IMR-90 (cell line): Measurements from ENCODE around the gene PPP1R1A. TPM values are rescaled to one million over a fixed set of nuclear protein-coding genes. Genes with fewer than 3 reads are reported as not detected.

ENCODE experiments used
- ATAC-seq: fragments of 200-7000 bp; cut with Tn5 transposase; 2 replicates; pipeline ENCODE4 v1.9.1; 2020; ENCODE audit warnings: low read depth, mild to moderate bottlenecking, moderate library complexity
- BruUV-seq: library from RNA; stranded (reverse); fragments of 400-500 nt; replicated peaks from 2 replicates; lab custom pipeline; 2021; lab: Mats Ljungman, UMichigan
- CTCF ChIA-PET: fragments of 300-600 bp; formaldehyde crosslinking; extraction: SDS; loops from one replicate; lab custom pipeline; 2021; ENCODE audit warnings: antibody characterized with exemption; lab: Yijun Ruan, JAX
- POLR2A ChIA-PET: fragments of 300-600 bp; sonication (Branson Sonifier 250); formaldehyde crosslinking; loops from one replicate; lab custom pipeline; 2022; ENCODE audit warnings: antibody characterized with exemption; ENCODE audit not compliant: unreplicated experiment; lab: Charles Lee
- DNase-seq: peaks from one replicate; pipeline ENCODE4 v3.0.0; 2013
- H2AFZ ChIP-seq: replicated peaks from 2 replicates; pipeline ENCODE3; 2013; ENCODE audit warnings: low read length, mild to moderate bottlenecking; ENCODE audit not compliant: poor library complexity
- H2AK5ac ChIP-seq: 2 replicates; pipeline ENCODE4 v1.6.1; 2013; ENCODE audit warnings: low read depth, low read length, inconsistent platforms
- H2AK9ac ChIP-seq: replicated peaks from 2 replicates; pipeline ENCODE3; 2013; ENCODE audit warnings: mild to moderate bottlenecking, low read depth, low read length, moderate library complexity; ENCODE audit not compliant: poor library complexity
- H2BK120ac ChIP-seq: 2 replicates; pipeline ENCODE4 v1.6.1; 2013; ENCODE audit warnings: low read depth, low read length, inconsistent platforms
- H2BK15ac ChIP-seq: 3 replicates; pipeline ENCODE4 v1.6.1; 2013; ENCODE audit warnings: low read depth, low read length, inconsistent platforms
- H2BK20ac ChIP-seq: 2 replicates; pipeline ENCODE4 v1.6.1; 2013; ENCODE audit warnings: low read depth, mild to moderate bottlenecking, inconsistent platforms, low read length, moderate library complexity
- H2BK5ac ChIP-seq: 2 replicates; pipeline ENCODE4 v1.6.1; 2013; ENCODE audit warnings: mild to moderate bottlenecking, low read depth, low read length, inconsistent platforms; ENCODE audit not compliant: poor library complexity, severe bottlenecking
- H3K14ac ChIP-seq: replicated peaks from 2 replicates; pipeline ENCODE4 v1.6.1; 2013; ENCODE audit warnings: low read depth, low read length, inconsistent platforms
- H3K18ac ChIP-seq: 2 replicates; pipeline ENCODE4 v1.6.1; 2013; ENCODE audit warnings: low read depth, low read length, control low read depth
- H3K23ac ChIP-seq: 2 replicates; pipeline ENCODE4 v1.6.1; 2013; ENCODE audit warnings: low read depth, low read length, inconsistent platforms
- H3K27ac ChIP-seq: 2 replicates; pipeline ENCODE4 v1.5.1; 2013; ENCODE audit warnings: mild to moderate bottlenecking, control low read depth, low read length; ENCODE audit not compliant: insufficient read depth
- H3K27me3 ChIP-seq: 2 replicates; pipeline ENCODE4 v1.6.1; 2013; ENCODE audit warnings: low read length; ENCODE audit not compliant: control insufficient read depth, insufficient read depth
- H3K36me3 ChIP-seq: 2 replicates; pipeline ENCODE4 v1.6.1; 2013; ENCODE audit warnings: low read length, mixed read lengths; ENCODE audit not compliant: control insufficient read depth, insufficient read depth
- H3K4ac ChIP-seq: 2 replicates; pipeline ENCODE4 v1.6.1; 2013; ENCODE audit warnings: low read depth, low read length, inconsistent platforms
- H3K4me1 ChIP-seq: 2 replicates; pipeline ENCODE4 v1.6.1; 2013; ENCODE audit warnings: low read length, mixed read lengths; ENCODE audit not compliant: control insufficient read depth, insufficient read depth
- H3K4me2 ChIP-seq: 2 replicates; pipeline ENCODE4 v1.6.1; 2013; ENCODE audit warnings: low read depth, mild to moderate bottlenecking, control low read depth, low read length, moderate library complexity
- H3K4me3 ChIP-seq: 2 replicates; pipeline ENCODE4 v1.5.1; 2013; ENCODE audit warnings: low read depth, mild to moderate bottlenecking, control low read depth, low read length, moderate library complexity; ENCODE audit not compliant: insufficient read depth
- H3K56ac ChIP-seq: 2 replicates; pipeline ENCODE4 v1.6.1; 2013; ENCODE audit warnings: low read length, inconsistent platforms; ENCODE audit not compliant: insufficient read depth; ENCODE audit errors: extremely low read depth
- H3K79me1 ChIP-seq, 2 experiments: 2 replicates each; pipeline ENCODE4 v1.6.1; 2013; ENCODE audit warnings: low read length in 2 of 2, inconsistent platforms in 1 of 2, low read depth in 1 of 2
- H3K9ac ChIP-seq: 2 replicates; pipeline ENCODE4 v1.6.1; 2013; ENCODE audit warnings: low read depth, low read length, control low read depth
- H3K9me1 ChIP-seq: 2 replicates; pipeline ENCODE4 v1.6.1; 2013; ENCODE audit warnings: low read length, inconsistent platforms; ENCODE audit not compliant: insufficient read depth
- H3K9me3 ChIP-seq: 2 replicates; pipeline ENCODE4 v1.6.1; 2013; ENCODE audit warnings: low read length; ENCODE audit not compliant: control insufficient read depth, insufficient read depth
- H4K20me1 ChIP-seq: 2 replicates; pipeline ENCODE4 v1.6.1; 2013; ENCODE audit warnings: low read length, inconsistent platforms; ENCODE audit not compliant: insufficient read depth
- H4K5ac ChIP-seq: 2 replicates; pipeline ENCODE4 v1.6.1; 2013; ENCODE audit warnings: mild to moderate bottlenecking, low read depth, low read length, control low read depth
- H4K8ac ChIP-seq, 2 experiments: 2 replicates each; pipeline ENCODE4 v1.6.1; 2013; ENCODE audit warnings: low read depth in 2 of 2, low read length in 2 of 2, control low read depth in 1 of 2, inconsistent platforms in 1 of 2
- H4K91ac ChIP-seq: 2 replicates; pipeline ENCODE4 v1.6.1; 2013; ENCODE audit warnings: low read depth, low read length, inconsistent platforms; ENCODE audit not compliant: insufficient read depth
- BHLHE40 ChIP-seq: fragments of 150-350 bp; IDR thresholded peaks from 2 replicates; pipeline ENCODE4 v1.6.1; 2016; ENCODE audit warnings: mild to moderate bottlenecking, low read depth, low read length
- CEBPB ChIP-seq: IDR thresholded peaks from 2 replicates; pipeline ENCODE4 v1.6.1; 2012; ENCODE audit warnings: low read depth, low read length, improper control_type of control experiment
- CHD1 ChIP-seq: IDR thresholded peaks from 2 replicates; pipeline ENCODE4 v1.6.1; 2012; ENCODE audit warnings: low read depth, low read length, improper control_type of control experiment
- CTCF ChIP-seq: conservative IDR thresholded peaks from 2 replicates; pipeline ENCODE4 v1.5.1; 2012; ENCODE audit warnings: mild to moderate bottlenecking, low read depth, low read length, improper control_type of control experiment
- FOS ChIP-seq: fragments of 150-350 bp; IDR thresholded peaks from 2 replicates; pipeline ENCODE4 v1.6.1; 2016; ENCODE audit warnings: low read depth, low read length
- MAFK ChIP-seq: IDR thresholded peaks from 2 replicates; pipeline ENCODE4 v1.6.1; 2012; ENCODE audit warnings: low read depth, low read length, improper control_type of control experiment
- MAZ ChIP-seq: IDR thresholded peaks from 2 replicates; pipeline ENCODE4 v1.6.1; 2012; ENCODE audit warnings: low read depth, mild to moderate bottlenecking, low read length, improper control_type of control experiment, moderate library complexity, borderline replicate concordance
- MXI1 ChIP-seq: IDR thresholded peaks from 2 replicates; pipeline ENCODE4 v1.6.1; 2012; ENCODE audit warnings: low read depth, mild to moderate bottlenecking, low read length, moderate library complexity, borderline replicate concordance
- NFE2L2 ChIP-seq: fragments of 150-350 bp; IDR thresholded peaks from 2 replicates; pipeline ENCODE4 v1.6.1; 2016; ENCODE audit warnings: low read depth, mild to moderate bottlenecking, low read length
- POLR2A ChIP-seq: IDR thresholded peaks from 2 replicates; pipeline ENCODE4 v1.6.1; 2012; ENCODE audit warnings: mild to moderate bottlenecking, low read depth, low read length
- RAD21 ChIP-seq: IDR thresholded peaks from 2 replicates; pipeline ENCODE4 v1.6.1; 2012; ENCODE audit warnings: low read length, improper control_type of control experiment
- RCOR1 ChIP-seq: IDR thresholded peaks from 2 replicates; pipeline ENCODE4 v1.6.1; 2012; ENCODE audit warnings: mild to moderate bottlenecking, low read length, improper control_type of control experiment; ENCODE audit not compliant: insufficient replicate concordance
- RFX5 ChIP-seq: IDR thresholded peaks from 2 replicates; pipeline ENCODE4 v1.8.0; 2012; ENCODE audit warnings: low read depth, mild to moderate bottlenecking, low read length, moderate library complexity
- SMC3 ChIP-seq: fragments of 150-350 bp; IDR thresholded peaks from 2 replicates; pipeline ENCODE4 v1.6.1; 2016; ENCODE audit warnings: low read depth, mild to moderate bottlenecking, antibody characterized with exemption, low read length, moderate library complexity
- WGBS, 2 experiments: methylation state at CpG; one replicate each; pipeline versions ENCODE4 v1.1.5 to v1.1.7; 2013; ENCODE audit warnings: missing lambda C conversion rate in 2 of 2; ENCODE audit not compliant: insufficient read length in 1 of 2; ENCODE audit errors: extremely low coverage in 2 of 2; 5-methylcytosine and 5-hydroxymethylcytosine counted together
- dilution Hi-C: fragments of 300-500 bp; cut with HindIII; formaldehyde crosslinking; loops from one replicate; pipeline ENCODE4 v1.14.3; 2018; ENCODE audit warnings: low sequenced_read_pairs; ENCODE audit not compliant: unreplicated experiment
- in situ Hi-C: fragments of 300-500 bp; cut with MboI; formaldehyde crosslinking; loops from 3 replicates; pipeline ENCODE4 v1.14.3; 2019; ENCODE audit warnings: low sequenced_read_pairs, inconsistent platforms, mixed read lengths
- intact Hi-C: fragments of 100-400 bp; cut with micrococcal nuclease; formaldehyde crosslinking; loops from 2 replicates; pipeline ENCODE4 v1.10.0; 2022
- polyA plus RNA-seq, 3 experiments: library from polyadenylated mRNA; depleted of rRNA; stranded (reverse); fragments of >200 nt; gene quantifications; 2 replicates each; pipeline ENCODE4 v1.2.3, GENCODE V29; 2012; ENCODE audit warnings: low replicate concordance in 1 of 3
- total RNA-seq: library from RNA; depleted of rRNA; stranded (reverse); fragments of >200 nt; gene quantifications from 2 replicates; pipeline ENCODE4 v1.2.3, GENCODE V29; 2012
- TF ChIP-seq, protein P1 (sequence below): fragments of 150-350 bp; IDR thresholded peaks from 2 replicates; pipeline ENCODE4 v1.6.1; 2017; ENCODE audit warnings: mild to moderate bottlenecking, antibody characterized with exemption, low read length, low read depth
- TF ChIP-seq, protein P2 (sequence below): fragments of 150-350 bp; IDR thresholded peaks from 2 replicates; pipeline ENCODE4 v1.6.1; 2016; ENCODE audit warnings: low read depth, mild to moderate bottlenecking, low read length, moderate library complexity, borderline replicate concordance

PPP1R1A gene
- total and polyA plus RNA-seq, 2 of the 4 experiments (the other 2 are of a cell fraction): not detected

- H2BK15ac ChIP-seq: no peak overlapping the region
- no peaks in the 10 kb centered on the region for H3K79me1 ChIP-seq
- ATAC-seq (no peak), DNase-seq (peak; percentile 10)
- intact Hi-C loops (no loop called here), in situ Hi-C loops (no loop called here), dilution Hi-C loops (no loop called here)
- no peak overlapping the region for H2BK20ac ChIP-seq
- H3K36me3 ChIP-seq: no peaks in the 10 kb centered on the region
- no peak overlapping the region for H3K27ac ChIP-seq
- no peak overlapping the region for H4K8ac ChIP-seq
- no peak overlapping the region for H3K4ac ChIP-seq
- H3K23ac ChIP-seq: no peak overlapping the region
- peaks cover 62% of the 10 kb centered on the region for H3K27me3 ChIP-seq
- no peak overlapping the region for H3K18ac ChIP-seq
- no peak overlapping the region for H3K4me2 ChIP-seq
- H4K20me1 ChIP-seq: no peaks in the 10 kb centered on the region
- no peaks in the 10 kb centered on the region for H3K9me3 ChIP-seq
- 0% methylated on average over 1 of the region's 7 CpGs; no CpG with 5 or more reads in 1 of the 2 experiments for WGBS, 2 experiments
- H2AFZ ChIP-seq: no peak overlapping the region
- no peak overlapping the region for H2AK5ac ChIP-seq
- H2AK9ac ChIP-seq: no peak overlapping the region
- H2BK5ac ChIP-seq: no peak overlapping the region
- no peak overlapping the region for H4K5ac ChIP-seq
- TF ChIP-seq, protein P1, sequence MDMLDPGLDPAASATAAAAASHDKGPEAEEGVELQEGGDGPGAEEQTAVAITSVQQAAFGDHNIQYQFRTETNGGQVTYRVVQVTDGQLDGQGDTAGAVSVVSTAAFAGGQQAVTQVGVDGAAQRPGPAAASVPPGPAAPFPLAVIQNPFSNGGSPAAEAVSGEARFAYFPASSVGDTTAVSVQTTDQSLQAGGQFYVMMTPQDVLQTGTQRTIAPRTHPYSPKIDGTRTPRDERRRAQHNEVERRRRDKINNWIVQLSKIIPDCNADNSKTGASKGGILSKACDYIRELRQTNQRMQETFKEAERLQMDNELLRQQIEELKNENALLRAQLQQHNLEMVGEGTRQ: no peak
- TF ChIP-seq MXI1: no peak
- no peak for TF ChIP-seq CTCF
- no peak for TF ChIP-seq CEBPB
- no peak for TF ChIP-seq FOS
- TF ChIP-seq RCOR1: no peak
- TF ChIP-seq MAZ: no peak
- no peak for TF ChIP-seq RAD21
- no peak for TF ChIP-seq SMC3
- TF ChIP-seq NFE2L2: no peak
- TF ChIP-seq, protein P2, sequence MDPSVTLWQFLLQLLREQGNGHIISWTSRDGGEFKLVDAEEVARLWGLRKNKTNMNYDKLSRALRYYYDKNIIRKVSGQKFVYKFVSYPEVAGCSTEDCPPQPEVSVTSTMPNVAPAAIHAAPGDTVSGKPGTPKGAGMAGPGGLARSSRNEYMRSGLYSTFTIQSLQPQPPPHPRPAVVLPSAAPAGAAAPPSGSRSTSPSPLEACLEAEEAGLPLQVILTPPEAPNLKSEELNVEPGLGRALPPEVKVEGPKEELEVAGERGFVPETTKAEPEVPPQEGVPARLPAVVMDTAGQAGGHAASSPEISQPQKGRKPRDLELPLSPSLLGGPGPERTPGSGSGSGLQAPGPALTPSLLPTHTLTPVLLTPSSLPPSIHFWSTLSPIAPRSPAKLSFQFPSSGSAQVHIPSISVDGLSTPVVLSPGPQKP: no peak
- no peak for TF ChIP-seq POLR2A
- no peak for TF ChIP-seq BHLHE40
- no peak for TF ChIP-seq CHD1
- no peak for TF ChIP-seq MAFK
- no peak for TF ChIP-seq RFX5
- no peaks in the 10 kb centered on the region for H3K9me1 ChIP-seq
- no peak overlapping the region for H4K91ac ChIP-seq
- H3K56ac ChIP-seq: no peak overlapping the region
- no peaks in the 10 kb centered on the region for H3K4me1 ChIP-seq
- H3K9ac ChIP-seq: no peak overlapping the region
- H3K14ac ChIP-seq: no peak overlapping the region
- CTCF ChIA-PET: no interaction called here
- no peak overlapping the region for H2BK120ac ChIP-seq
- POLR2A ChIA-PET: no interaction called here
- H3K4me3 ChIP-seq: no peak overlapping the region
- BruUV-seq: no TSS peak
These were observed 2.6 kb upstream of the PPP1R1A start for GRCh38 chr12:54590978-54591591.
